SW480 (cell line): Measurements from ENCODE around the gene HOXC13.

Experiments used
- DNase-seq: peaks from one replicate; pipeline ENCODE4 v3.0.0-alpha.2; 2016; ENCODE audit warnings: low spot score

The HOXC13 gene

DNA sequence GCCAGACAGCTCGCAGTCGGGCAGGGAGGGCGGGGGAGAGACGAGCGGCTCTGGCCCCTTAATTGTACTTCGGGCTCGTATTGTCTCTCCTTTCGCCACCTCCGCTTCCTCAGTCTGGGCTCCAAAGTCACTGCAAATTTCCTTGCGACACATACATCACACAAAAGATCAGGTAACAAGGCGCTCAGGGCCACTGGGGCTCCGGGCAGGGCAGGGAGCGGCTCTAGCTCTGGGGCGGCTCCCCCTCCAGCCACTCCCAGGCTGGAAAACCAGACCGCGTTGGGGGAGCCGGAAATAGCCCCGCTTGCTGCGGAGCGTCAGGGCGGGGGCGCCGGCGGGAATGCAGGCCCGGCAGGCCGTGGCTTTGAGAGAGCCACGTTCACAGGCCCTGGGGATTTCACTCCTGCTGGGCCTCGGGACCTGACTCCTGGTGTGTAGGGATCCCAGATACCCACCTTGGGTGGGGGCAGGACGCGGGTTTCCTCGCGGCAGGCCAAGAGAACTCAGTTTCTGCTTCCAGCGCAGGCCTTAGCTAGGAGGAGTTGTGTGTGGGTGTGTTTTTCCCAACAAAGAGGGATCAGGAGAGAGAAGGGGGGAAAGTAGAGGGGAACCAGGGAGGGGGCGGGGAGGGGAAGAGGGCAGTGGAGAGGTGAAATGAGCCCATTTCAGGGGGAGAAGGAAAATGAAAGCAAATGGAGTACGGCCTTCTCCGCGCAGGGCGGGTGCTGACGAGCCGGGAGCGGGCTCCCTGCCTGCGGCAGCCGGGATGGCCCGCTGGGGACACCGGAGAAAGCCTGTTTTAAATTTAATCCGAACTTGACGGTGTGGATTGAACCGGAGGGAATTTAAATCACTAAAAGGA, 57.0 kb downstream of the HOXC13 start:
- DNase-seq: peak; percentile 90
